HEK293 (cell line): ENCODE results near the gene TMEM191B.
"Not testable (repeated sequence)": the region's sequence is repeated elsewhere in the genome, so short reads cannot be mapped to it uniquely, and the experiment has no call there.

ENCODE experiments used
- KLF10 ChIP-seq: fragments of 450-650 bp; IDR thresholded peaks from 2 replicates; pipeline ENCODE4 v1.5.1; 2018; ENCODE audit warnings: missing biosample characterization, mild to moderate bottlenecking, missing genetic modification characterization
- PBX3 ChIP-seq: sonication (generic); formaldehyde crosslinking; IDR thresholded peaks from 2 replicates; pipeline ENCODE4 v1.8.1; 2022; ENCODE audit warnings: mild to moderate bottlenecking, moderate library complexity, missing genetic modification reagents
- SETDB1 ChIP-seq: IDR thresholded peaks from one replicate; pipeline ENCODE4 v1.6.1; 2017; ENCODE audit warnings: mild to moderate bottlenecking, low read length, moderate library complexity, mixed read lengths; ENCODE audit not compliant: insufficient read length
- WT1 ChIP-seq: fragments of 450-650 bp; formaldehyde crosslinking; IDR thresholded peaks from 2 replicates; pipeline ENCODE4 v1.5.1; 2016; ENCODE audit warnings: missing biosample characterization, missing genetic modification characterization
- ZBTB26 ChIP-seq: fragments of 450-650 bp; formaldehyde crosslinking; optimal IDR thresholded peaks from 2 replicates; pipeline ENCODE3; 2016; ENCODE audit warnings: missing biosample characterization, mild to moderate bottlenecking, missing genetic modification characterization
- ZNF2 ChIP-seq: fragments of 450-650 bp; formaldehyde crosslinking; IDR thresholded peaks from 2 replicates; pipeline ENCODE4 v1.5.1; 2016; ENCODE audit warnings: missing biosample characterization, missing genetic modification characterization
- ZNF350 ChIP-seq: fragments of 450-650 bp; formaldehyde crosslinking; IDR thresholded peaks from 2 replicates; pipeline ENCODE4 v1.5.0; 2017; ENCODE audit warnings: missing biosample characterization, mild to moderate bottlenecking, missing genetic modification characterization
- ZNF843 ChIP-seq: fragments of 450-650 bp; formaldehyde crosslinking; IDR thresholded peaks from 2 replicates; pipeline ENCODE4 v1.5.1; 2016; ENCODE audit warnings: missing biosample characterization, missing genetic modification characterization
- TF ChIP-seq, protein P1 (sequence below): fragments of 450-650 bp; formaldehyde crosslinking; IDR thresholded peaks from 2 replicates; pipeline ENCODE4 v1.5.1; 2016; ENCODE audit warnings: missing biosample characterization, missing genetic modification characterization
- TF ChIP-seq, protein P2 (sequence below): fragments of 450-650 bp; formaldehyde crosslinking; IDR thresholded peaks from 2 replicates; pipeline ENCODE4 v1.5.0; 2017; ENCODE audit warnings: missing biosample characterization, missing genetic modification characterization, borderline replicate concordance

GRCh38 chr22:18496227-18496626 is 31.4 kb upstream of the TMEM191B start:
- TF ChIP-seq KLF10 (tag by site-specific recombination); ZNF843 (tag by site-specific recombination); WT1 (tag by site-specific recombination); SETDB1; PBX3; ZBTB26; ZNF2; ZNF350 (tag by site-specific recombination): not testable (repeated sequence)
- TF ChIP-seq, protein P1, sequence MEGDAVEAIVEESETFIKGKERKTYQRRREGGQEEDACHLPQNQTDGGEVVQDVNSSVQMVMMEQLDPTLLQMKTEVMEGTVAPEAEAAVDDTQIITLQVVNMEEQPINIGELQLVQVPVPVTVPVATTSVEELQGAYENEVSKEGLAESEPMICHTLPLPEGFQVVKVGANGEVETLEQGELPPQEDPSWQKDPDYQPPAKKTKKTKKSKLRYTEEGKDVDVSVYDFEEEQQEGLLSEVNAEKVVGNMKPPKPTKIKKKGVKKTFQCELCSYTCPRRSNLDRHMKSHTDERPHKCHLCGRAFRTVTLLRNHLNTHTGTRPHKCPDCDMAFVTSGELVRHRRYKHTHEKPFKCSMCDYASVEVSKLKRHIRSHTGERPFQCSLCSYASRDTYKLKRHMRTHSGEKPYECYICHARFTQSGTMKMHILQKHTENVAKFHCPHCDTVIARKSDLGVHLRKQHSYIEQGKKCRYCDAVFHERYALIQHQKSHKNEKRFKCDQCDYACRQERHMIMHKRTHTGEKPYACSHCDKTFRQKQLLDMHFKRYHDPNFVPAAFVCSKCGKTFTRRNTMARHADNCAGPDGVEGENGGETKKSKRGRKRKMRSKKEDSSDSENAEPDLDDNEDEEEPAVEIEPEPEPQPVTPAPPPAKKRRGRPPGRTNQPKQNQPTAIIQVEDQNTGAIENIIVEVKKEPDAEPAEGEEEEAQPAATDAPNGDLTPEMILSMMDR (tag by site-specific recombination) = not testable (repeated sequence)
- TF ChIP-seq, protein P2, sequence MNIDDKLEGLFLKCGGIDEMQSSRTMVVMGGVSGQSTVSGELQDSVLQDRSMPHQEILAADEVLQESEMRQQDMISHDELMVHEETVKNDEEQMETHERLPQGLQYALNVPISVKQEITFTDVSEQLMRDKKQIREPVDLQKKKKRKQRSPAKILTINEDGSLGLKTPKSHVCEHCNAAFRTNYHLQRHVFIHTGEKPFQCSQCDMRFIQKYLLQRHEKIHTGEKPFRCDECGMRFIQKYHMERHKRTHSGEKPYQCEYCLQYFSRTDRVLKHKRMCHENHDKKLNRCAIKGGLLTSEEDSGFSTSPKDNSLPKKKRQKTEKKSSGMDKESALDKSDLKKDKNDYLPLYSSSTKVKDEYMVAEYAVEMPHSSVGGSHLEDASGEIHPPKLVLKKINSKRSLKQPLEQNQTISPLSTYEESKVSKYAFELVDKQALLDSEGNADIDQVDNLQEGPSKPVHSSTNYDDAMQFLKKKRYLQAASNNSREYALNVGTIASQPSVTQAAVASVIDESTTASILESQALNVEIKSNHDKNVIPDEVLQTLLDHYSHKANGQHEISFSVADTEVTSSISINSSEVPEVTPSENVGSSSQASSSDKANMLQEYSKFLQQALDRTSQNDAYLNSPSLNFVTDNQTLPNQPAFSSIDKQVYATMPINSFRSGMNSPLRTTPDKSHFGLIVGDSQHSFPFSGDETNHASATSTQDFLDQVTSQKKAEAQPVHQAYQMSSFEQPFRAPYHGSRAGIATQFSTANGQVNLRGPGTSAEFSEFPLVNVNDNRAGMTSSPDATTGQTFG = not testable (repeated sequence)
